ENCODE data around the gene TCP1.
"Not testable (repeated sequence)": the region's sequence is repeated elsewhere in the genome, so short reads cannot be mapped to it uniquely, and the experiment has no call there.

TCP1 gene

GRCh38 chr6:159817951-159818739, 28.7 kb upstream of the TCP1 start:
- no peaks in the 10 kb centered on the region for H3K36me3 ChIP-seq (ENCODE audit: control insufficient read depth in 2 of 2, insufficient read depth in 2 of 2, low read length in 2 of 2)
- H3K4me1 ChIP-seq (ENCODE audit: control insufficient read depth in 2 of 2, insufficient read depth in 2 of 2, low read length in 2 of 2), result no peaks in the 10 kb centered on the region
- H3K9ac ChIP-seq (ENCODE audit: low read depth in 1 of 2, low read length in 2 of 2), result no peak overlapping the region
- no peak overlapping the region for H3K4me3 ChIP-seq (ENCODE audit: low read length in 2 of 2)
- H3K27ac ChIP-seq (ENCODE audit: low read depth in 2 of 2, low read length in 2 of 2), result no peak overlapping the region
- H3K27me3 ChIP-seq (ENCODE audit: control insufficient read depth in 2 of 2, insufficient read depth in 2 of 2, low read length in 2 of 2), result no peaks in the 10 kb centered on the region
- H3K9me3 ChIP-seq (ENCODE audit: control insufficient read depth in 2 of 2, low read length in 2 of 2), result no peaks in the 10 kb centered on the region

- H3K4me3 ChIP-seq (ENCODE audit: low read length in 2 of 2); H3K4me1 ChIP-seq (ENCODE audit: control insufficient read depth in 2 of 2, insufficient read depth in 2 of 2, low read length in 2 of 2); H3K36me3 ChIP-seq (ENCODE audit: control insufficient read depth in 2 of 2, insufficient read depth in 2 of 2, low read length in 2 of 2); H3K9ac ChIP-seq (ENCODE audit: low read depth in 1 of 2, low read length in 2 of 2); H3K27me3 ChIP-seq (ENCODE audit: control insufficient read depth in 2 of 2, insufficient read depth in 2 of 2, low read length in 2 of 2); H3K27ac ChIP-seq (ENCODE audit: low read depth in 2 of 2, low read length in 2 of 2); H3K9me3 ChIP-seq (ENCODE audit: control insufficient read depth in 2 of 2, low read length in 2 of 2): not testable (repeated sequence)
Measured at GRCh38 chr6:159816775-159817174, 27.4 kb upstream of the TCP1 start.

GRCh38 chr6:159815410-159815809, 26.0 kb upstream of the TCP1 start:
- Histone ChIP-seq H3K27me3 (ENCODE audit: control insufficient read depth in 2 of 2, insufficient read depth in 2 of 2, low read length in 2 of 2) (no peaks in the 10 kb centered on the region), H3K4me3 (ENCODE audit: low read length in 2 of 2) (no peak overlapping the region), H3K36me3 (ENCODE audit: control insufficient read depth in 2 of 2, insufficient read depth in 2 of 2, low read length in 2 of 2) (no peaks in the 10 kb centered on the region), H3K9ac (ENCODE audit: low read depth in 1 of 2, low read length in 2 of 2) (no peak overlapping the region), H3K9me3 (ENCODE audit: control insufficient read depth in 2 of 2, low read length in 2 of 2) (no peaks in the 10 kb centered on the region), H3K4me1 (ENCODE audit: control insufficient read depth in 2 of 2, insufficient read depth in 2 of 2, low read length in 2 of 2) (no peaks in the 10 kb centered on the region), H3K27ac (ENCODE audit: low read depth in 2 of 2, low read length in 2 of 2) (no peak overlapping the region)

GRCh38 chr6:159813781-159814180, 24.4 kb upstream of the TCP1 start:
- Histone ChIP-seq H3K9me3 (ENCODE audit: control insufficient read depth in 2 of 2, low read length in 2 of 2) (no peaks in the 10 kb centered on the region), H3K4me1 (ENCODE audit: control insufficient read depth in 2 of 2, insufficient read depth in 2 of 2, low read length in 2 of 2) (no peaks in the 10 kb centered on the region), H3K9ac (ENCODE audit: low read depth in 1 of 2, low read length in 2 of 2) (no peak overlapping the region), H3K36me3 (ENCODE audit: control insufficient read depth in 2 of 2, insufficient read depth in 2 of 2, low read length in 2 of 2) (no peaks in the 10 kb centered on the region), H3K27ac (ENCODE audit: low read depth in 2 of 2, low read length in 2 of 2) (no peak overlapping the region), H3K27me3 (ENCODE audit: control insufficient read depth in 2 of 2, insufficient read depth in 2 of 2, low read length in 2 of 2) (no peaks in the 10 kb centered on the region), H3K4me3 (ENCODE audit: low read length in 2 of 2) (no peak overlapping the region)

- Histone ChIP-seq H3K9me3 (ENCODE audit: control insufficient read depth in 2 of 2, low read length in 2 of 2) (no peaks in the 10 kb centered on the region), H3K27me3 (ENCODE audit: control insufficient read depth in 2 of 2, insufficient read depth in 2 of 2, low read length in 2 of 2) (no peaks in the 10 kb centered on the region), H3K27ac (ENCODE audit: low read depth in 2 of 2, low read length in 2 of 2) (no peak overlapping the region), H3K4me1 (ENCODE audit: control insufficient read depth in 2 of 2, insufficient read depth in 2 of 2, low read length in 2 of 2) (peaks cover 0 to 8% of the 10 kb centered on the region in 2 donors), H3K9ac (ENCODE audit: low read depth in 1 of 2, low read length in 2 of 2) (no peak overlapping the region), H3K36me3 (ENCODE audit: control insufficient read depth in 2 of 2, insufficient read depth in 2 of 2, low read length in 2 of 2) (no peaks in the 10 kb centered on the region), H3K4me3 (ENCODE audit: low read length in 2 of 2) (no peak overlapping the region)
Measured at GRCh38 chr6:159809149-159809548, 19.7 kb upstream of the TCP1 start.

GRCh38 chr6:159808647-159809046, 19.2 kb upstream of the TCP1 start:
- Histone ChIP-seq H3K27me3 (ENCODE audit: control insufficient read depth in 2 of 2, insufficient read depth in 2 of 2, low read length in 2 of 2) (no peaks in the 10 kb centered on the region), H3K36me3 (ENCODE audit: control insufficient read depth in 2 of 2, insufficient read depth in 2 of 2, low read length in 2 of 2) (no peaks in the 10 kb centered on the region), H3K27ac (ENCODE audit: low read depth in 2 of 2, low read length in 2 of 2) (no peak overlapping the region), H3K4me3 (ENCODE audit: low read length in 2 of 2) (no peak overlapping the region), H3K9me3 (ENCODE audit: control insufficient read depth in 2 of 2, low read length in 2 of 2) (no peaks in the 10 kb centered on the region), H3K4me1 (ENCODE audit: control insufficient read depth in 2 of 2, insufficient read depth in 2 of 2, low read length in 2 of 2) (peaks cover 0 to 8% of the 10 kb centered on the region in 2 donors), H3K9ac (ENCODE audit: low read depth in 1 of 2, low read length in 2 of 2) (no peak overlapping the region)

GRCh38 chr6:159807150-159807858, 17.9 kb upstream of the TCP1 start:
- no peak overlapping the region for H3K9ac ChIP-seq (ENCODE audit: low read depth in 1 of 2, low read length in 2 of 2)
- peaks cover 0 to 8% of the 10 kb centered on the region in 2 donors for H3K4me1 ChIP-seq (ENCODE audit: control insufficient read depth in 2 of 2, insufficient read depth in 2 of 2, low read length in 2 of 2)
- H3K4me3 ChIP-seq (ENCODE audit: low read length in 2 of 2), result no peak overlapping the region
- no peaks in the 10 kb centered on the region for H3K9me3 ChIP-seq (ENCODE audit: control insufficient read depth in 2 of 2, low read length in 2 of 2)
- no peak overlapping the region for H3K27ac ChIP-seq (ENCODE audit: low read depth in 2 of 2, low read length in 2 of 2)
- H3K27me3 ChIP-seq (ENCODE audit: control insufficient read depth in 2 of 2, insufficient read depth in 2 of 2, low read length in 2 of 2), result no peaks in the 10 kb centered on the region
- no peaks in the 10 kb centered on the region for H3K36me3 ChIP-seq (ENCODE audit: control insufficient read depth in 2 of 2, insufficient read depth in 2 of 2, low read length in 2 of 2)

- Histone ChIP-seq H3K9me3 (ENCODE audit: control insufficient read depth in 2 of 2, low read length in 2 of 2) (no peaks in the 10 kb centered on the region), H3K27ac (ENCODE audit: low read depth in 2 of 2, low read length in 2 of 2) (no peak overlapping the region), H3K4me1 (ENCODE audit: control insufficient read depth in 2 of 2, insufficient read depth in 2 of 2, low read length in 2 of 2) (peaks cover 2 to 8% of the 10 kb centered on the region in 2 donors), H3K4me3 (ENCODE audit: low read length in 2 of 2) (no peak overlapping the region), H3K9ac (ENCODE audit: low read depth in 1 of 2, low read length in 2 of 2) (no peak overlapping the region), H3K36me3 (ENCODE audit: control insufficient read depth in 2 of 2, insufficient read depth in 2 of 2, low read length in 2 of 2) (no peaks in the 10 kb centered on the region), H3K27me3 (ENCODE audit: control insufficient read depth in 2 of 2, insufficient read depth in 2 of 2, low read length in 2 of 2) (no peaks in the 10 kb centered on the region)
Measured at GRCh38 chr6:159806021-159806458, 16.6 kb upstream of the TCP1 start.

GRCh38 chr6:159805440-159806020, 16.1 kb upstream of the TCP1 start:
- Histone ChIP-seq H3K9me3 (ENCODE audit: control insufficient read depth in 2 of 2, low read length in 2 of 2) (no peaks in the 10 kb centered on the region), H3K36me3 (ENCODE audit: control insufficient read depth in 2 of 2, insufficient read depth in 2 of 2, low read length in 2 of 2) (no peaks in the 10 kb centered on the region), H3K27ac (ENCODE audit: low read depth in 2 of 2, low read length in 2 of 2) (no peak overlapping the region)

GRCh38 chr6:159804504-159804903, 15.1 kb upstream of the TCP1 start:
- no peaks in the 10 kb centered on the region for H3K27me3 ChIP-seq (ENCODE audit: control insufficient read depth in 2 of 2, insufficient read depth in 2 of 2, low read length in 2 of 2)
- H3K9ac ChIP-seq (ENCODE audit: low read depth in 1 of 2, low read length in 2 of 2), result no peak overlapping the region
- no peak overlapping the region for H3K27ac ChIP-seq (ENCODE audit: low read depth in 2 of 2, low read length in 2 of 2)
- H3K4me3 ChIP-seq (ENCODE audit: low read length in 2 of 2), result no peak overlapping the region
- H3K4me1 ChIP-seq (ENCODE audit: control insufficient read depth in 2 of 2, insufficient read depth in 2 of 2, low read length in 2 of 2), result peaks cover 2 to 8% of the 10 kb centered on the region in 2 donors
- no peaks in the 10 kb centered on the region for H3K9me3 ChIP-seq (ENCODE audit: control insufficient read depth in 2 of 2, low read length in 2 of 2)
- H3K36me3 ChIP-seq (ENCODE audit: control insufficient read depth in 2 of 2, insufficient read depth in 2 of 2, low read length in 2 of 2), result peaks cover 0 to 3% of the 10 kb centered on the region in 2 donors

More at GRCh38 chr6:159805440-159806020, 16.1 kb upstream of the TCP1 start:
- no peak overlapping the region for H3K4me3 ChIP-seq (ENCODE audit: low read length in 2 of 2)
- no peaks in the 10 kb centered on the region for H3K27me3 ChIP-seq (ENCODE audit: control insufficient read depth in 2 of 2, insufficient read depth in 2 of 2, low read length in 2 of 2)
- H3K9ac ChIP-seq (ENCODE audit: low read depth in 1 of 2, low read length in 2 of 2), result no peak overlapping the region
- peaks cover 2 to 8% of the 10 kb centered on the region in 2 donors for H3K4me1 ChIP-seq (ENCODE audit: control insufficient read depth in 2 of 2, insufficient read depth in 2 of 2, low read length in 2 of 2)

All from mucosa of rectum (tissue), 2 donors.